Measurements from ENCODE around the gene NKX2-3. TPM values are rescaled to one million over a fixed set of nuclear protein-coding genes. Genes with fewer than 3 reads are reported as not detected.

The NKX2-3 gene
- total RNA-seq, 1 experiment from 2014 or later = not detected

- H3K9me2 ChIP-seq (ENCODE audit: insufficient read depth) = no peaks in the 10 kb centered on the region
- no TSS peak for BruUV-seq (replicated peaks)
- no peaks in the 10 kb centered on the region for H3K4me1 ChIP-seq (ENCODE audit: control insufficient read depth in 1 of 2, insufficient read depth in 2 of 2, low read length in 2 of 2)
- intact Hi-C loops (cut with micrococcal nuclease) = no loop called here
- ChIA-PET RAD21 (ENCODE audit: low non-redundant PET in 1 of 2, low total read pairs in 2 of 2, uncharacterized antibody in 2 of 2, unreplicated experiment in 2 of 2) (no interaction called here), CTCF (no interaction called here), POLR2A (no interaction called here)
- DNase-seq (ENCODE audit: low read depth, low spot score) = no peak
- H2AFZ ChIP-seq (ENCODE audit: low read depth, low read length, poor library complexity, severe bottlenecking) = no peak overlapping the region
- H3K4me3 ChIP-seq (replicated peaks in 1 of 2; ENCODE audit: low read depth in 1 of 2, low read length in 2 of 2) = no peak overlapping the region
- ATAC-seq = no peak
- no peak overlapping the region for H3K9ac ChIP-seq (ENCODE audit: low read length)
- no peaks in the 10 kb centered on the region for H4K20me1 ChIP-seq (ENCODE audit: insufficient read depth)
- H3K36me3 ChIP-seq (ENCODE audit: control insufficient read depth in 1 of 2, insufficient read depth in 2 of 2, low read length in 2 of 2) = no peaks in the 10 kb centered on the region
- H3K4me2 ChIP-seq (ENCODE audit: low read length) = no peak overlapping the region
- no peaks in the 10 kb centered on the region for H3K79me2 ChIP-seq (ENCODE audit: insufficient read depth, low read length)
- H3K9me3 ChIP-seq (ENCODE audit: control insufficient read depth in 1 of 2, insufficient read depth in 1 of 2, low read depth in 1 of 2, low read length in 2 of 2) = no peaks in the 10 kb centered on the region
- peaks cover 5% of the 10 kb centered on the region; the same call in 1 of the 2 replicates for H3K27me3 ChIP-seq (ENCODE audit: insufficient read depth, low read length)
- TF ChIP-seq FOSL1 (IDR thresholded peaks at IDR 0.05; ENCODE audit: low read depth) = no peak
- no peak for TF ChIP-seq EGR1 (IDR thresholded peaks at IDR 0.05; ENCODE audit: low read depth)
- TF ChIP-seq ZFX (IDR thresholded peaks at IDR 0.05) = no peak
- TF ChIP-seq EZH2 (IDR thresholded peaks at IDR 0.05) = no peak
- no peak for TF ChIP-seq SP1 (IDR thresholded peaks at IDR 0.05; ENCODE audit: low read depth)
- no peak for TF ChIP-seq CEBPB (IDR thresholded peaks at IDR 0.05; ENCODE audit: low read depth)
- TF ChIP-seq POLR2AphosphoS5 (IDR thresholded peaks at IDR 0.05; ENCODE audit: low read depth, low read length) = no peak
- no peak for TF ChIP-seq YY1 (IDR thresholded peaks at IDR 0.05; ENCODE audit: extremely low read depth, insufficient replicate concordance, low read depth, low read length)
- no peak overlapping the region for H3K27ac ChIP-seq (ENCODE audit: low read depth, low read length)
Observed at GRCh38 chr10:99537989-99538917, 5.5 kb downstream of the NKX2-3 start.

GRCh38 chr10:99539120-99539519 lies 6.4 kb downstream of the NKX2-3 start:
- RAD21 ChIA-PET (ENCODE audit: low non-redundant PET in 1 of 2, low total read pairs in 2 of 2, uncharacterized antibody in 2 of 2, unreplicated experiment in 2 of 2) = no interaction called here
- no peak overlapping the region for H3K4me2 ChIP-seq (ENCODE audit: low read length)
- TF ChIP-seq CBX3 (IDR thresholded peaks at IDR 0.05; ENCODE audit: low read depth) = no peak
- no peak for TF ChIP-seq MAX (IDR thresholded peaks at IDR 0.05)
- TF ChIP-seq FOSL1 (IDR thresholded peaks at IDR 0.05; ENCODE audit: low read depth) = no peak
- TF ChIP-seq POLR2AphosphoS5 (IDR thresholded peaks at IDR 0.05; ENCODE audit: low read depth, low read length) = no peak
- TF ChIP-seq SP1 (IDR thresholded peaks at IDR 0.05; ENCODE audit: low read depth) = no peak
- no peak for TF ChIP-seq SRF (IDR thresholded peaks at IDR 0.05; ENCODE audit: low read depth)
- no peak for TF ChIP-seq REST (IDR thresholded peaks at IDR 0.05; ENCODE audit: low read depth)
- TF ChIP-seq ELF1 (IDR thresholded peaks at IDR 0.05; ENCODE audit: borderline replicate concordance, low read depth) = no peak
- TF ChIP-seq SIN3A (IDR thresholded peaks at IDR 0.05; ENCODE audit: low read depth) = no peak
- no peak for TF ChIP-seq RAD21 (IDR thresholded peaks at IDR 0.05; ENCODE audit: low read depth)
- no peak for TF ChIP-seq ZNF274 (IDR thresholded peaks at IDR 0.05; ENCODE audit: low read depth, low read length)
- no peak for TF ChIP-seq EZH2phosphoT487 (IDR thresholded peaks at IDR 0.05; ENCODE audit: borderline replicate concordance)
- no peak for TF ChIP-seq ZFX (IDR thresholded peaks at IDR 0.05)

More at GRCh38 chr10:99539120-99539519, 6.4 kb downstream of the NKX2-3 start:
- no peaks in the 10 kb centered on the region for H3K79me2 ChIP-seq (ENCODE audit: insufficient read depth, low read length)
- no peaks in the 10 kb centered on the region for H3K9me3 ChIP-seq (ENCODE audit: control insufficient read depth in 1 of 2, insufficient read depth in 1 of 2, low read depth in 1 of 2, low read length in 2 of 2)
- H3K9me2 ChIP-seq (ENCODE audit: insufficient read depth) = no peaks in the 10 kb centered on the region
- ChIA-PET CTCF (no interaction called here), POLR2A (no interaction called here)
- H3K4me1 ChIP-seq (ENCODE audit: control insufficient read depth in 1 of 2, insufficient read depth in 2 of 2, low read length in 2 of 2) = no peaks in the 10 kb centered on the region
- H2AFZ ChIP-seq (ENCODE audit: low read depth, low read length, poor library complexity, severe bottlenecking) = no peak overlapping the region
- H3K36me3 ChIP-seq (ENCODE audit: control insufficient read depth in 1 of 2, insufficient read depth in 2 of 2, low read length in 2 of 2) = no peaks in the 10 kb centered on the region
- peaks cover 9% of the 10 kb centered on the region; the same call in 1 of the 2 replicates for H3K27me3 ChIP-seq (ENCODE audit: insufficient read depth, low read length)
- DNase-seq (ENCODE audit: low read depth, low spot score) (no peak), ATAC-seq (no peak)
- H3K9ac ChIP-seq (ENCODE audit: low read length) = no peak overlapping the region
- H3K27ac ChIP-seq (ENCODE audit: low read depth, low read length) = no peak overlapping the region
- no peaks in the 10 kb centered on the region for H4K20me1 ChIP-seq (ENCODE audit: insufficient read depth)
- intact Hi-C loops (cut with micrococcal nuclease) = no loop called here
- BruUV-seq (replicated peaks) = no TSS peak
- H3K4me3 ChIP-seq (replicated peaks in 1 of 2; ENCODE audit: low read depth in 1 of 2, low read length in 2 of 2) = no peak overlapping the region
